Mammary epithelial cell (primary cell): ENCODE measurements around the gene VPS37D.

Experiments
- EZH2 ChIP-seq: IDR thresholded peaks from 2 replicates; pipeline ENCODE4 v1.6.1; 2012; ENCODE audit warnings: low read length, inconsistent platforms, borderline replicate concordance
- TF ChIP-seq, protein P1 (sequence below), 2 donors: IDR thresholded peaks in 1 of 2; conservative IDR thresholded peaks in 1 of 2; 2 replicates each; pipeline ENCODE4 v1.5.1; 2011 to 2012; ENCODE audit warnings: inconsistent platforms in 2 of 2, low read length in 2 of 2, mild to moderate bottlenecking in 2 of 2, control low read depth in 1 of 2, low read depth in 1 of 2; ENCODE audit not compliant: insufficient read depth in 1 of 2; ENCODE audit errors: extremely low read depth in 1 of 2

DNA sequence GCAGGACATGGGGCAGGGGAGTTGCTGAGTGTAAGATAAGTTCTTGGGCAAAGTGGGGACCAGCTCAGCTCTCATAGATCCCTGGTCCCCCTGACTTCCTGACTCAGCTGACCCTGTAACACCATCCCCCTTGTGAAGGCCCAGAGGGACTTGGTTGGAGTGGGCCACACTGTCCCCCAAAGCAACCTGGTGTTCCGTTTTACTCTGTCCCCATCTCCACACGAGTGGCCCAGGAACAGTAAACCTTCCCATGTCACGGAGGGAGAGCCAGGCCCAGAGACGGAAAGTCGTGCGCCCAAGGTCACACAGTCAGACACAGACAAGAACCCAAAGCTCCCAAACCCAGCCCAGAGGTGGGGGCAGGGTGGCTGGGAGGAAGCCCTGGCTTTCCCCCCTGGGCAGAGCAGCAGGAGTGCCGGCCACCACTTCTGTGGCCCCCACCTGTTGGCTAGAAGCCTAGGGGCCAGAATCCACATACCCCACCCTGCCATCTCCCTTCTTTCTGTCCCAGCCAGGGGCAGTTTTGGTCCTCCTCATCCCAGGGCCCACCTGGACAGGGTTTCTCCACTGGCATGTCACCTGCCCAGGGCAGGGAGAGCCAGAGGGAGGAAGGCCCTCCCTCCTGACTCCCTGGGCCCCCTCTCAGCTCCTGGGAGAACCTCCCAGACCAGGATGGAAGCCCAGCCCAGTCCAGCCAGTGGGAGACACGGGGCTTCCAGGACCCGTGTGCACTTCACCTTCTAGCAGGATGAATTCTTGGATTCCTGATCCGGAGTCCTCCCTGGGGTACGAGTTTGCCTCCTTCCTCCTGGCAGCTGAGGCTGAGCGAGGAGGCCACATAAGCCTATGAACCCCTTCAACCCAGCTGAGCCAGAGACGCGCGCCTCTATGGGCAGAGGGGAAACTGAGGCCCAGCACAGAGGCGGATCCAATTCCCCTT, 20.6 kb upstream of the VPS37D start:
- TF ChIP-seq, protein P1, sequence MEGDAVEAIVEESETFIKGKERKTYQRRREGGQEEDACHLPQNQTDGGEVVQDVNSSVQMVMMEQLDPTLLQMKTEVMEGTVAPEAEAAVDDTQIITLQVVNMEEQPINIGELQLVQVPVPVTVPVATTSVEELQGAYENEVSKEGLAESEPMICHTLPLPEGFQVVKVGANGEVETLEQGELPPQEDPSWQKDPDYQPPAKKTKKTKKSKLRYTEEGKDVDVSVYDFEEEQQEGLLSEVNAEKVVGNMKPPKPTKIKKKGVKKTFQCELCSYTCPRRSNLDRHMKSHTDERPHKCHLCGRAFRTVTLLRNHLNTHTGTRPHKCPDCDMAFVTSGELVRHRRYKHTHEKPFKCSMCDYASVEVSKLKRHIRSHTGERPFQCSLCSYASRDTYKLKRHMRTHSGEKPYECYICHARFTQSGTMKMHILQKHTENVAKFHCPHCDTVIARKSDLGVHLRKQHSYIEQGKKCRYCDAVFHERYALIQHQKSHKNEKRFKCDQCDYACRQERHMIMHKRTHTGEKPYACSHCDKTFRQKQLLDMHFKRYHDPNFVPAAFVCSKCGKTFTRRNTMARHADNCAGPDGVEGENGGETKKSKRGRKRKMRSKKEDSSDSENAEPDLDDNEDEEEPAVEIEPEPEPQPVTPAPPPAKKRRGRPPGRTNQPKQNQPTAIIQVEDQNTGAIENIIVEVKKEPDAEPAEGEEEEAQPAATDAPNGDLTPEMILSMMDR (conservative IDR thresholded peaks at IDR 0.05 in 1 of 2, IDR thresholded peaks at IDR 0.05 in 1 of 2; ENCODE audit: extremely low read depth in 1 of 2, insufficient read depth in 1 of 2, low read depth in 1 of 2, low read length in 2 of 2) = no peak
- TF ChIP-seq EZH2 = no peak
